NCI-H82 treated with DMSO at 0.1 percent for 48 hours (cell line): ENCODE data around the gene C1orf167.

Experiments used
- DNase-seq: peaks from one replicate; lab custom pipeline; 2025; ENCODE audit not compliant: unreplicated experiment; lab: John Stamatoyannopoulos, UW

Gene C1orf167, protein sequence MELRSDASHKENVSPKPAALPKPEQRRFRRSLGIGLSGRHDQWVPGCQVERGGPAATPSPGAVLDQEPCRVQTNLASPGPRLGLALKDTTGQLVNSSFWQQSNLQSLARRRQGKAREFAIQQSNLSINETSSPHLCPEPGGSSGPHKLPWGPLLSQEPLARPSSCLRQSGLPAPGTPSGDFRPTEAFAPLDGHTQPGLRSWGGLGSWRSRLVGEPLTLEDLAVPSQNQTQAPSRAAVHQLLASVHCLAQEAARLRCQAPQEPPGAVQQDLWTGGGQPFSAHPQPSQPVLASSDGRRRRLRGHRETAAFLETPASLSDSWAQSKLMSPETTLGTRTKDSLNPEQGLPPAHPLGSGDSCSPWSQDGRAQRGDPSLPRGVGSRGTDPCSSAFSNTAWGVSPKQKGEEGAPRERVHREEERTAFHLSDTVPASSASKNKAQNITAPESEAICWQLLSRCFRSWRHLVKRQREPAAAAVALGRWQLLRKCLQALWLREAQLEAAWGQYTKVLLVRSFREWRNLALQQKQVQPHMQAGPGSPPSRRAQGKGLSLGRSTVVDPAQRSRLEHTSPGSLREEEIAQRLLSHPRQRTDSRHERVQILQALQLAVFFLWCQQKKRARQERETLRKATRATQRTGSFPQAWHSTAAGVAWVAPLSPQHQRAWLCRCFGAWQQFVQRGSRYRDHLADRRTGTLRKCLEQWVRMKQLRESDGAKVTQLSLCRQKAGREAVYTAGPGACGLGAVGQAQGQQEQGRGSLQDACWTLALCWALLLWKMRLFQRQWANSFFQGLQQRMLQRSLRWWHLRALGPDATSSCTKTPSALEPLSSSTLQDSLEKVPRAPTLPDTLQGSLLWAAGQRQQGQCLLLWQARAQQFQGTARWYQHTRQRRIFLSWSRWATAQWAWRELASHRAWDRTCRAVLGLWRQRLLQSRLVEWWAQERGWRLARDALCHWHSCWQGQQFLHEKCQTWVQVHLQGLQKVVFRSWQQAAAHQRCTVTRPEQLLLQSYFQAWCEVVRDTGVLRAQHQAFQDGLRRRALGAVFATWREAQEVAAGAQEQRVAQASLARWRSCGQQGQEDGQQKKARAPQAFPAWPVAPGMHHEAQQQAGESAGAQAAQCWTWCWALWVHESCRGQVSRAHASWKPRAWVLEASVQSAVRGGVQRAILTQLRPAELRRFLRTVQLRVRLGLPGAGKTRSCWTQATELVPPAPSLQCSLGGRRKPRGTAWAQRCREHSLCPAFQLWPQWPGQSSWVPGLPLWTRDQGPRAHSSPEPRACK (N-terminal part only)

DNA sequence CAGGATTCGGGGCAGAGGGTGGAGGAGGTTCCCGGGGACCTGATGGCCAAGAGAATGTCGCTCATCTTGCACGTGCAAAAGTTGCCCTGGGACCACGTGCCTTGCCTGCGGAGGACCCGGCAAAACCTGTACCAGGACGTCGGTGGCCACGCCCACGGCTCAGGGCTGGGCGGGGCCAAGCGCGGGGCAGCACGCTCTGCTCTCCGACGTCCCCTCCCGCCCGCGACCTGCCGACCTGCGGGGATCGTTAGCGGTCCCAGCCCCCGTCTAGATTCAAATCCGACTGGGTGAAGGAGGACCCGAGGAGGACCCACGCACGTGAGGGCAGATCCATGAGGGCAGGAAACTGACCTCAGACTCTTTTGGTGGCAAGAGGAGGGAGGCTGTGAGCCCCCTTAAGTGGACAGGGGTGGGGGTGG is at the start of gene C1orf167:
C1orf167 (plus strand) TSS at position 206 of the 419 bp plus-strand sequence. CDS start 2,208 bp downstream, outside the sequence.
- DNase-seq = peak; percentile 4

DNA sequence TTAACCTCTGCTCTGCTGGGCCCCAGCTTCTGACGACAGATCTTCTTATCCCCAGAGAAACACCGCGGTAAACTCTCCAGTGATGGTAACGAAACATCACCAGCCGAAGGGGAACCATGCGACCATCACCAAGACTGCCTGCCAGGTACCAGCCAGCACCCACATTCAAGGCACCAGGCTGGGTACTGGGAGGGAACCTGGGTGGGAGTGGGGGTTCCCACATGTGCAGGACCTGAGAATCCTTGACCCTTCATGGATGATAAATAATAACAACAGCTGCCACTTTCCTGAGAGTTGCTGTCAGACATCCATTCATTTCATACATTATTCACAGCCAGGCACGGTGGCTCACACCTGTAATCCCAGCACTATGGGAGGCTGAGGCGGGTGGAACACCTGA is 49.7 kb upstream of the C1orf167 start:
- DNase-seq = no peak

DNA sequence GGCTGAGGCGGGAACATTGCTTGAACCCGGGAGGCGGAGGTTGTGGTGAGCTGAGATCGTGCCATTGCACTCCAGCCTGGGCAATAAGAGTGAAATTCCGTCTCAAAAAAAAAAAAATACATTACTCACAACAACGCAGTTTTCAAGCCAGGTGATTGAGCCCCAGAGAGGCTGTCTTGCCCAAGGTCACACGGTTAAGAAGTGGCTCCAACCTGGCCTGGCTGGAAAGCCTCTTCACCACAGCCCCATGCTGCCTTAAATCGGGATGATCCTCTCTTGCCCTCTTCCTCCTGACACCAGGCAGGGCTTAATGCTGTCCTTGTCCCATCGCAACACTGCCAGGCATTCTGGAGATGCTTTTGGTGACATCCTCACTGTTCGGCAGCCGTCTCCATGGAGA is 48.9 kb upstream of the C1orf167 start:
- no peak for DNase-seq

DNA sequence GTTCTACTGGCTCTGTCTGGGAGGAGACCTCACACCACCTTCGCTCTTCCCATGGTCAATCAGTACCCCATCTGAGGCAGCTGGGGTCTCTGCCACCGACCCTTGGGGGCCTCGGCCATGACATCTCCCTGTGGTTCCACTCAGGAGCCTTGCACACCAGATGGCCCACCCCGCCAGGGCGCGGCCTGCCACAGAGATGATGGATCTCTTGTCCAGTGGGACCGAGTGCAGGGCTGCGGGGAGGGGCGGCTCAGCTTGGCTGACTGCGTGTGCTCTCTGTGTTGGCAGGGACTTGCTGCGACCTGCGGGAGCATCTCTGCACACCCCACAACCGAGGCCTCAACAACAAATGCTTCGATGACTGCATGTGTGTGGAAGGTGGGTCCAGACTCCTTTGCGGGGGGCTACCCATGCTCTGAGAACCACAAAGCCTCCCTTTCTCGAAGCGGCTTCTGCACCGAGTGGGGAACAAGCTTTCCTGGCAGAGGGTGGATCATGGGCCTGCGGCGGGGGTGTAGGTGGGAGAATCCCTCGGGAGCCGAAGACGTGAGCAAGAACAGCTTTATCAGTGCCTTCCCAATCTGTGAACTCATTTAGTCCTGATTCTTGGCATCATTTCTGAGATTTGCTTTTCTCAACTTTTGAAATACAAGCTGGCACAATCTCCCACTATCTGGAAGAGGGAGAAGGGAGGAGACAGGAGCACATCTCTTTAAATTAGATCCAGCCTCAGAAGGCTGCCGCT is 47.0 kb upstream of the C1orf167 start:
- no peak for DNase-seq

- DNase-seq = peak; percentile 61
These were observed 42.5 kb upstream of the C1orf167 start for GRCh38 chr1:11719313-11720032.

DNA sequence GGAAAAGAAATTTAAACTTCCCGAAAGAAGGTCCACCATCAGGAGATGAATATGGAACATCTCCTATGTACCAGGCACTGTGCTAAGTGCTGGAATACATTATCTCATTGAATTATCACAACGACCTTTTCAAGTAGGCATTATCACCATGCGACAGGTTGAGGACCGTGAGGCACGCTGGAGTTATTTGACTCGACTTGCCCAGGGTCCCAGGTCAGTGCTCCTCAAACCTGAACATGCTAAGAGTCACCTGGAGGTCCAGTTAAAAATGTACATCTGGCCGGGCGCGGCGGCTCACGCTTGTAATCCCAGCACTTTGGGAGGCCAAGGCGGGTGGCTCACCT is 42.0 kb upstream of the C1orf167 start:
- no peak for DNase-seq

GRCh38 chr1:11720525-11720924 is 41.5 kb upstream of the C1orf167 start:
- DNase-seq = no peak

GRCh38 chr1:11721311-11721710 is 40.7 kb upstream of the C1orf167 start:
- no peak for DNase-seq

GRCh38 chr1:11722538-11722937 is 39.5 kb upstream of the C1orf167 start:
- no peak for DNase-seq

DNA sequence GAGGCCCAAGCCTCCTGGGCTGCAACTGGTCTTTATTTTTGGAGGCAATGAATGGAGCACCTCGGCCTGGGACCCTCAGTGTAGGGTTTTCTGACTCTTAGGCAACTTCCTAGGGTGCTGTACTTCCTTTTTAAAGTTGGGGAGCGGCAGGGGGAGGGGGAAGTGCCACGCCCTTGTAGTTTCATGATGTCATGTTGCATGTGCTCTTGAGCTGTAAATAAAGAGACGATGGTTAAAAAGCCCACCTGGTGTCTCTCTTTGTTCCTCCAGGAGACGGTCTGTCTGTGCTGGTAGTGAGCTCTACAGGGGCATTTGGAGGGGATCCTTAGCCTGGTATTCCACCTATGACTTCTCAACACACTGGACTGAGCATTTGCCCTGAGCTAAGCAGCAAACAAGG is 36.4 kb upstream of the C1orf167 start:
- no peak for DNase-seq

- DNase-seq = no peak
These were observed 34.9 kb upstream of the C1orf167 start for GRCh38 chr1:11727119-11727518.

GRCh38 chr1:11728126-11728806 is 33.7 kb upstream of the C1orf167 start:
- no peak for DNase-seq

DNA sequence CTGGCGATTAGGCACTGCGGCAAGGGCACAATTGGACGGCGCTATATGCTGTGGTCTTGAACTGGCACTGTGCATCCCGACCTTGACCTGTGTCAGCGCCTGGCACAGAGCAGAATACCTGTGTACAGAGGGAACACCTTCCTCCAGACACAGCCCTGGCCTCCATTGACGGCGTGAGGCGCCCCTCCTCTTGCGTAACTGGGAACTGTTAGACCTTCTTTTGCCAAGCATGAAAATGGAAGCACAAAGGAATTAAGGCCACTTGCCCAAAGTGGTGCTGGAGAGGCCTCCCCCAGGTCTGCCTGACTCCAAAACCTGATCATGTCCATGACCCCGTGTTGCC is 32.9 kb upstream of the C1orf167 start:
- no peak for DNase-seq

DNA sequence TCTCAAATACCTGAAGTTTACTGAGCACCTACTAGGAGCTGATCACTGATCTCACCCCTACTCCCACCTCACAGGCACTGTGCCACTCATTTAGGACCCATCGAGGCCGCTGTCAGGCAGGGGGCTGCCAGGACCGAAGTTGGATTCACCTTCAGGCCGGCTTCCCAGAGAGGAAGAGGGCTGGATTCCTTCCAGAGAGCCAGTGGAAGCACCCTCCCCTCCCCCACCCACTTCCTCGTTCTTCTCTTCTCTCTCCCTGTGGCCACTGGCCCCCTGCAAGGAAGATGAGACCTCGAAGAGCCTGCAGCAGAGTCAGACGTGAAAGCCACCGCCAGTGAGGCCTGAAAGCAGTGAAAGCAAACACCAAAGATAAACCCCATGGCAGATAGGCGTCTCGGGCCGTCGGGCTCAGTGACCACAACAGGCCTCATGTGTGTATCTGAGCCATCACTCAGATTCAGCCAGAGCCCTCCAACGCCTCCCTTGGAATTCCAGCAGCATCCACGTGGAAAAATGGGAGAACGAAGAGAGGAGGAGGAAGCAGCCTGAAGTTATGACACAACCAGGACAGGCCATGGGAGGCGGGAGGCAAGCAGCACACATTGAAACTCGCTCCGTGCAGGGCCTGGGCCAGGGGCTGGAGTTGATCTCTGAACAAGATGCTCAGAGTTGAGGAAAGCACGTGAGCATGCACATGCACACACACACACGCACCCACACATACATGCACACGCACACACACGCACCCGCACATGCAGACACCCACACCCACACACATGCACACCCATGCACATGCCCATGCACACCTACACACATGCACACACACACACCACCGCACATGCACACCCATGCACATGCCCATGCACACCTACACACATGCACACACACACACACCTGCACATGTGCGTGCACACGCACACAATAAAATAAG is 32.2 kb upstream of the C1orf167 start:
- no peak for DNase-seq

DNA sequence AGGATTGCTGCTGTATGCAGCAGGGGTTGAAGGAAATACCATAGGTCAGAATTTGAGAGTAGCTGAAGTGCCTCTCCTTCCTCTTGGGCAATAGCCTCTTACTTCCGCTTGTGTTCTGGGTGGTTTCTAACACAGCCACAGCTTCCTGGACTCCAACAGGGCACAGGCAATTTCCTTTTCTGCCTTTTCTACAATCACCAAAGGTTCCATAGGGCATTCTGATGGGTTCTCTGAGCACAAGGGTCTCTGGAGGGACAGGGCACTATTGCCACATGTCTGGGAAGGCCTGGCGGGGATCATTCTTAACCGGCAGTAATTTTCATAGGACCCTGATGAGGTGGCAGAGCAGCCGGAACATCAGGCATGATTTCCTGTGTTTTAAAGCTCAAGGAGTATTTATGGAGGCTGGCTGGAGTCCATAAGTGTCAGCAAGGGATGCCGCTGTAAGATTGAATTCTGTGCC is 31.5 kb upstream of the C1orf167 start:
- DNase-seq = no peak

GRCh38 chr1:11731691-11732283 is 30.2 kb upstream of the C1orf167 start:
- DNase-seq = peak; percentile 10

DNA sequence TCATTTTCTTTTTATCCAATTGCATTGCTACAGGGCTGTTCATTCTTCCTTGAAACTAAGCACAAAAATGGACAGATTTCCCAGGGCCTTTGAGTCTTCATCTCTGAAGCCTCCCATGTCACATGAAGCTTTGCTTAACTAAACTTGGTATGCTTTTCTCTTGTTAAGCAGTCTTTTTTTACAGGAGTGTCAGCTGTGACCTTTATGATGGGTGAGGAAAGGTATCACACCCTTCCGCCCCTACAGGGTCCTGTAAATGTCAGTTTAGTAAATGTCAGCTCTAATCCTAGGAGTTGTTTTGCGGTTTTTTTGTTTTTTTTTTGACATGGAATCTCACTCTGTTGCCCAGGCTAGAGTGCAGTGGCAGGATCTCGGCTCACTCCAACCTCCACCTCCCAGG is 28.7 kb upstream of the C1orf167 start:
- no peak for DNase-seq

DNA sequence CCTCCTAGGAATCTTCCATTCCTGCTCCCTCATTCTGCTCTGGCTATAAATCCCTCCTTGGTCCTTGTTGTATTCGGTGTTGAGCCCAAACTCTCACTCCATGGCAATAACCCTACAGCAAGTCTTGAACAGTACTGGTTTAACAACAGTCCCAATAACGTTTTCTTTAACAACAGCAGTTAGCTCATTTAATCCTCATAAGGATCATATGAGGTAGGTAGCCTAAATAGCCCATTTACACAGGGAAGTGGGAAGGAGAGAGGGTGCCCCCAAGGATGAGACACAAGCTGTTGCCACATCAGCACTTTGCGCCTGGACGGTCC is 26.5 kb upstream of the C1orf167 start:
- DNase-seq = no peak
